PC-9 (cell line): ENCODE data around the gene SLC48A1.

ENCODE experiments used
- CTCF ChIP-seq: fragments of 200-600 bp; sonication (generic); conservative IDR thresholded peaks from 2 replicates; pipeline ENCODE4 v1.6.1; 2017; ENCODE audit warnings: mixed run types, antibody characterized with exemption, mild to moderate bottlenecking, moderate library complexity
- EZH2 ChIP-seq: fragments of 200-600 bp; sonication (generic); IDR thresholded peaks from 2 replicates; pipeline ENCODE4 v1.8.0; 2017; ENCODE audit warnings: antibody characterized with exemption, low read depth

- no peak for TF ChIP-seq CTCF
- no peak for TF ChIP-seq EZH2
These were observed 22.9 kb downstream of the SLC48A1 start for GRCh38 chr12:47795814-47796411.
